HG02610 (cell line): ENCODE data around the gene OSBPL1A.
"Not testable (repeated sequence)": the region's sequence is repeated elsewhere in the genome, so short reads cannot be mapped to it uniquely, and the experiment has no call there.

Source experiments
- ATAC-seq: cut with Tn5 transposase; IDR thresholded peaks from one replicate; pipeline ENCODE4 v1.9.1; 2021; ENCODE audit warnings: mild to moderate bottlenecking, moderate library complexity; ENCODE audit not compliant: unreplicated experiment

Gene OSBPL1A

DNA sequence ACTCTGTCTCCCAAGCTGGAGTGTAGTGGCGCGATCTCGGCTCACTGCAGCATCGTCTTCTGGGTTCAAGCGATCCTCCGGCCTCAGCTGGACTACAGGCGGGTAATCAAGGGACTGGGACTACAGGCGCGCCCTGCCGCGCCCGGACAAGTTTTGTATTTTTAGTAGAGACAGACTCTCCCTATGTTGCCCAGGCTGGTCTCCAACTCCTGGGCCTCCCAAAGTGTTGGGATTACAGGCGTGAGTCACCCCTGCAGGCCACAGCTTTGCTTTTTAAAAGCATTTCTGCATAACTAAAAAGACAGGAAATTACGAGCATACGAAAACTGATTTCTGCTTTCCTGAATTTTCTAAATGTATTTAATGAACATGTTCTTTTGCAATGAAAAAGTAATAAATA, 916 bp upstream of the OSBPL1A start:
- no peak for ATAC-seq

DNA sequence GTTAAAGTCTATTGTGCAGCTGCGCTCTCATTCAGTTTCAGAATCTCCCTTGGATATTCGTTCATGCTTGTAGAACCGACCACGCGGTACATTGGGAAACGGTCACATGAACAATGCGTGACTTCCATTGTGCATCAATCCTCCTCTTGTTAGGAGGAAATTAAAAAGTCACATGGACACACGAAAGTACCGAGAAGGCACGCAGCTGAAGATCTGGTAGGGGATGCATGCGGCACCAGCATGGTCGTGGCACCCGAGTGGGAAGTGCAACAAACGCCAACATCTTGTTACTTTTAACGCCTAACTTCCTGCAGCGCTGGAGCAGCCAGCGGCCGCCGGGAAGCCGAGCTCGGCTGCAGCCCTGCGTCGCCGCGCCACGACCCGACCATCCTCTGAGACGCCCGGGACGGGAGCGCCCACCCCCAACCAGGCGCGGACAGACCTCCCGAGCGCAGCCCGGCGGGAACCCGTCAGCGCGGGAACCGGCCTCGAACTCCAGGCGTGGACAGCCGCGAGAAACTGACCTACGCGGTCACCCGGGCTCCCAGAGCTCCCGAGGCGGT, 412 bp downstream of the OSBPL1A start:
- ATAC-seq: no peak

DNA sequence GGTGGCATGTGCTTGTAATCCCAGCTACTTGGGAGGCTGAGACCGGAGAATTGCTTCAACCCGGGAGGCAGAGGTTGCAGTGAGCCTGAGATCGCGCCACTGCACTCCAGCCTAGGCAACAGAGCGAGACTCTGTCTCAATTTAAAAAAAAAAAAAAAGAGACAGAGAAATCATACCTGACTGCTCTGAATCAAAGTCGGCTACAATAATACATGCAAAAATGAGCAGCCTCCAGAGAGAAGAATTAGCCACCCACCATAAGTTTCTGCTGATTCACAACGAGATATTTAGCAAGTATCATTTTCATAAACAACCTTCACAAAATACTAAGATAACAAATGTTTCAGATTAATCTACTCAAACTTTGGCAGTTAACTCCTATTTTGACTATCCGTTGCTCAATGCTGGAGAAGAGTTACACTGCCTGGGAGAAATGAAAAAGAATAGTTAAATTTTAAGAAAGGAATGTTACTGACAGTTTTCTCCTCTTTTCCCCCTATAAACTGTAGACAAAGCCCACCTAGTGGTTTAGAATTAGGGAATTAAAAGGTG, 1.5 kb downstream of the OSBPL1A start:
- no peak for ATAC-seq

DNA sequence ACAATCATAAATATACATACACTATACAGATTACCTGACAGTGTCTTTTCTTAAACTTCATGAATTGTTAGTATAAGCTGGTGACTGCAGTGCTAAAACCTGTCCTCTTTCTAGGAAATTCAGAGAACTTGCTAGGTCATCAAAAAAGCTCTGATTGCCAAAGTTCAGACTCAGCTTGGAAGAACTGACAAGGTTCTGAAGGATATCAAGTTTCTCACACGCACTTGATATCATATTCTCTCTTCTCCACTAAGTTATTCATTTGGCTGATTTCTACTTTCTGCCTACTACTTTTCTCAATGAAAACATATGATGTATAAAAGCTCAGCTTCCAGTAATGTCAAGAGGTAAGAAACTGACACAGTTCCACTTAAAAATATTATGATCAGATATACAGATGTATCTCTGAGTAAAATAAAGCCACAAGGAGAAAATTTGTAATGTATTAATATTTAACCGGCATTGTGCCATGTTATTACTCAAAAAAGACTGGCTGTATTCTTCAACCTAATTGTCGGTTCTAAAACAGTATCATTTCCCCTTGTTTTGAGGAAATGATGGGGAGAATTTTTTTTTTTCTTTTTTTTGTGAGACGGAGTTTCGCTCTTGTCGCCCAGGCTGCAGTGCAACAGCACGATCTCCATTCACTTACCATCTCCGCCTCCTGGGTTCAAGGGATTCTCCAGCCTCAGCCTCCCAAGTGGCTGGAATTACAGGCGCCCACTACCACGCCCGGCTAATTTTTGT, 2.4 kb downstream of the OSBPL1A start:
- ATAC-seq: no peak

DNA sequence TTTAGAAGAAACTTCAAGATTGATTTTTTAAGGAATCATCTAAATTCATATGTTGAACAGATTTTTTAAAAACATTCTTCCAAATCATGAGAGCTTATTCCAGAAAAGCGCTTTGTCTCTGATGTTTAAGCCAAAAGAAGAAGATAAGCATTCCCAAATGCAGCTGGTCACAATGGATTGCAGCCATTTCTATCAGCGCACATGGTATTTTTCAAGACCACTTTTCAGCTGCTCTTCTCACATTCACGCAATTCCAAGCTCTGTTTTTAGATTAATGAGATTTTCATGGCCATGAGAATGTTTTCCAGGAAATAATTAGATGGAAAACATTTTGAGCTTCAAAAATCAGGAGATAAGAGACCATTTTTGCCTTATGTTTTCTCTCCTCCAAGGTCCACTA, 8.7 kb downstream of the OSBPL1A start:
- no peak for ATAC-seq

DNA sequence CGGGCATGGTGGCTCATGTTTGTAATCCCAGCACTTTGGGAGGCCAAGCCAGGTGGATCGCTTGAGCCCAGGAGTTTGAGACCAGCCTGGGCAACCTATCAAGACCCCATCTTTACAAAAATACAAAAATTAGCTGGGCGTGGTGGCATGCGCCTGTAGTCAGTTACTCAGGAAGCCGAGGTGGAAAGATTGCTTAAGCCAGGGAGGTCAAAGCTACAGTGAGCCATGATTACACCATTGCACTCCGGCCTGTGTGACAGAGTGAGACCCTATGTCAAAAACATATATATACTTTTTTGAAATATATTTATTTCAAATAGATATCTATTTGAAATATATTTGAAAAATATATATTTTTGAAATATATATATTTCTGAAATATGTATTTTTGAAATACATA, 10.9 kb downstream of the OSBPL1A start:
- ATAC-seq: no peak

DNA sequence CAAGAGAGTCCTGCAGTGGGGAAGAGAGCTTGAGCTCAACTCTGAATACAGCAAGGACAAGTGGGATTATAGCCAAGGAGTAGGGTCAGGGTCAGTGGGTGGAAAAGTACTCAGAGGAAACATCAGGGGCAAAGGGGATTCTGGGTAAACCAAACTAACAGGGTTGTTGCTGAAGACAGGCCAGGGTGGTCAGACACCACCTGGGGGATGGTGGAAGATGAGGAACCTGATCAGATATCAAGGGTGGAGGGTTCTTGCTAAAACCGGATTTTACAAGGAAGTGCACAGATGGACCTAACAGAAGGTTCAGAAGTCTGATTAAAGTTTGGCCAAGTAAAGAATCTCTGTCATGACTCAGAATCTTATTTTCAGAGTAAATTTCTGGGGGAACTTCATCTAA, 16.5 kb downstream of the OSBPL1A start:
- ATAC-seq: no peak

DNA sequence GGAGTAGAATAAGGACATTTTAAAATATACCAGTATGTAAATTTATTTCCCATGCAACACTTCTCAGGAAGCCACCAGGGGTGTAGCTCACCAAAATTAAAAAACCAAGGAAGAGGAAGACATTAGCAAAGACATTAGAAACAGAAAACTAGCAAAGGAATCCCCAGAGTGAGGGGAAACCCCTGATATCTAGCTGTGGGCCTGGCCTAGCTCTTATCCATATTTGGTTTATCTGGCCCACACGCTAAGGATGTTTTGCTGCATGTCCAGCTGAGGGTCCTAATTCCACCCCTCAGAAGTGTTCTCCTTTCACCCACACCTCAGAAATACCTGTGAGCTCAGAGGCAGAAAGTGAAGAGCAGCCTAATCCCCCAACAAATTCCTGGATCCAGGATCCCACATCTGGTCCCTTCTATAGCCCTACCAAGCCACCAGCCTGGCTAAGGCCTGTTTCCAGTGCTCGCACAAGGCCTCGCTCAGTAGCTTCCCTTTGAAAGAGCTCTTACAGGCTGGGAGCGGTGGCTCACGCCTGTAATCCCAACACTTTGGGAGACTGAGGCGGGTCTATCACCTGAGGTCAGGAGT, 17.4 kb downstream of the OSBPL1A start:
- ATAC-seq: no peak

DNA sequence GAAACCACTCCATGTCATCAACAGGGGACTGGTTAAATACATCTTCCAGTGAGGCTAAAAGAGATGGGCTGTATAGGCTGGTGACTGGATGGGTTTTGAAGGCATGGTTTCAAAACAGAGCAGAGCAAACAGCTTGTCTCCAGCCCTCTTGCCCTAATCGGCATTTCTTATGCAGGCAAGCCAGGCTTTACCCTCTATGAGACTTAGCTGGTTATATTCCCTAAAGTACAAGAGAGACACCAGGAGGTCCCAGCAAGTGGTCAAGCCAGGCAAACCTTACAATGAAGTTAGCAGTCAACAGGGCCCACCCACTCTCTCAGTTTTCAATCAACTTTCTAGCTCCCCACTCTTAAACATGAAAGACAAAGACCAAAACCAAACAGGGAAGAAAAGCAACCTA, 19.0 kb downstream of the OSBPL1A start:
- ATAC-seq: no peak

DNA sequence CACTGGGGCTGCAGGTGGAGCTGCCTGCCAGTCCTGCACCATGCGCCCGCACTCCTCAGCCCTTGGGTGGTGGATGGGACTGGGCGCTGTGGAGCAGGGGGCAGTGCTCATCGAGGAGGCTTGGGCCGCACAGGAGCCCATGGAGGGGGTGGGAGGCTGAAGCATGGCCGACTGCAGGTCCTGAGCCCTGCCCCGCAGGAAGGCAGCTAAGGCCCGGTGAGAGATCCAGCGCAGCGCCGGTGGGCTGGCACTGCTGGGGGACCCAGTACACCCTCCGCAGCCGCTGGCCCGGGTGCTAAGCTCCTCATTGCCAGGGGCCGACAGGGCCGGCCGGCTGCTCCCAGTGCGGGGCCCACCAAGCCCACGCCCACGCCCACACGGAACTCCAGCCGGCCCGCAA, 21.1 kb downstream of the OSBPL1A start:
- not testable (repeated sequence) for ATAC-seq

DNA sequence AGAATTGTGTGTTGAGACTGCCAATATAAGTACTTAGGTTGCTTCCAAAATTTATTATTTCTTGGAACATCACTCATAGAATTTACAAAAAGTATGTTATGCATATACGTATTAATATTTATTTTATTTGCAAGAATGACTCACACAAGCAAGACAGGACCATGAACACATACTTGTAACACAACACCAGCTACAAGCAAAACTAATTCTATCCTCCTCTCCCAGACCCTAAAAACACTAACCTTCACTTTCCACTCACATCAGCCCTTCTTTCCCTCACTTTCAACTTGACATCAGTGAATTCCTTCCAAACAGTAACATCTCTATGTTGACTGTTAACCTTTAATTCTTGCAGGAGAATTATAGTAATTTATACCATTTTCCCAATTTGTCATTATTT, 24.3 kb downstream of the OSBPL1A start:
- ATAC-seq: no peak

DNA sequence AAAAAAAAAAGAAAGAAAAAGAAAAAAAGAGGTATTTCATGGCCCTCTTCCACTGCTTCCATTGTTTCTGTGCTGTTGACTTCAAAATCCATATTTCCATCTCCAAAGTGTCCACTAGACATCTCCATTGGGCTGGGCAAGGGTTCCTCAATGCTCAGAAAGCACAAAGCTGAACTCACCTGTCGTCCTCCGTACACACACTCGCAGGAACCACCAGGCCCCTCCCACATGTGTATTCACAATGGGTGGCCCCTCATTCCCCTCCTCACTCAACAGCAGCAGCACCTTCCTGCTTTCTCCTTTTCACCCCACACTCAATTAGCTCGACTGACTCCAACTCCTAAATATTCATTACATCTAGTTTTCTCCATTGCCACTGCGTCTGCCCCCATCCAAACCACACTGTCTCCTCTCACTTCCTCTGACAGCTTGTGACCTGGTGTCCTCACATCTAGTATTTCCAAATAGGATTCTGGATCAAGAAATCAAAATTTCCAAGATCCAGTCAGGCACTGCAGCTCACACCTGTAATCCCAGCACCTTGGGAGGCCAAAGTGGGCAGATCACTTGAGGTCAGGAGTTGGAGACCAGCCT, 25.2 kb downstream of the OSBPL1A start:
- ATAC-seq: no peak

DNA sequence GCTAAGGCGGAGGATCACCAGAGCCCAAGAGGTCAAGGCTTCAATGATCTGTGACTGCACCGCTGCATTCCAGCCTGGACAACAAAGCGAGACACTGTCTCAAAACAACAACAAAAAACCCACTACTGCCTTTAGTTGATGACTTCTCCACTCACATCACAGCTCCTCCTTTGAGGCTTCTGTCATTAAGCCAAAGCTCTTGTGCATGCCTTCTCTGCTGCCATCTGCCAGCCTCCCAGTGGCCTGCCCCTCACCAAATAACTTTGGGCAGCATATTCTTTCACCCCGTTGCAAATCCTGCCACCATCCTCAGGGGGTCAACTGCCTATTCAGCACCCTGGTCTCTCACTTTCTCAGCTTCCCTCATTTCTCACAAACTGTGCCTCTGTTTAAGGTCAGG, 27.5 kb downstream of the OSBPL1A start:
- no peak for ATAC-seq

DNA sequence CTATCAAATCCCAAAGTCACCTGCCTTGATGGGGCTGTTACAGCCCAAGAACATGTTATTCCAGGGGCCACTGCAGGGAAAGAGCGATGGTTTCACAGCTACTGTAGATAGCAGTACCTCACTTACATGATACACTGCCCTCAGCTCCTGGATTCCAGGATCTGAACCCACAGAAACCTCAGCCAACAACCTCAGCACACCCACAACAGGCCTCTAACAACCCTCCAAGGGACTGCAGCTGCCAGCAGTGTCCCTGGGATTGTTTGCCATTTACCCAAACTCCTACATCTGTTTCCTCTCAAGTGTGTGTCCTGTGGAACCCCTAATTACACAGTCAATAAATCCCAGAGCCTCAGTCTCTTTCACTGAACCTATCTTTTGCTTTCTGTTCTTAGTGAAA, 28.2 kb downstream of the OSBPL1A start:
- no peak for ATAC-seq

DNA sequence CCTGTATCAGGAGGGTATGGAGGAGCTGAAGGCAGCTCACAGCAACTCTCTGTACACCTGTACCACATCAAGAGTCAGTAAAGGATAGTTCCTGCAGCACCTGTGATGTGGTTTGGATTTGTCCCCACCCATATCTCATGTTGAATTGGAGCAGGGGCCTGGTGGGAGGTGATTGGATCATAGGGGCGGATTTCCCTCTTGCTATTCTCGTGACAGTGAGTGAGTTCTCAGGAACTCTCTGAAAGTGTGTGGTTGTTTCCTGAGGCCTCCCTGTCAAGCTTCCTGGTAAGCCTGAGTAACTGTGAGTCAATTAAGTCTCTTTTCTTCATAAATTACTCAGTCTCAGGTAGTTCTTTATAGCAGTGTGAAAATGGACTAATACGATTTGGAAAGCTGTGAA, 28.9 kb downstream of the OSBPL1A start:
- no peak for ATAC-seq

DNA sequence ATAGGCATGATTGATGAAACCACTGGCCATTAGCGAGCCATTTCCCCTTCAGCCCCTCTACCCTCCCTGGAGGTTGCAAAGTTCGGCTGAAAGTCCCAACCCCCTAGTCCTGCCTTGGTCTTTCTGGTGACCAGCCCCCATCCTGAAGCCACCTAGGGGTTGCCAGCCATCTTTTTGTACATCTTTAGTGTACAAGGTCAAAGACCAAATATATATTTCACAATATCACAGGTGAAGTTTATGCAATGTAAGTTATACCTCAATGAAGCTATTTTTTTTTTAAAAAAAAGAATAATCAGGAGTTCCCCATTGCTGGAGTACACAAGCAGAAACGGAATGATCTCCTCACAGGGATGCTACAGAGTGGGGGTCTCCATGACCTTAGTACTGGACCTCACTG, 31.3 kb downstream of the OSBPL1A start:
- ATAC-seq: no peak

DNA sequence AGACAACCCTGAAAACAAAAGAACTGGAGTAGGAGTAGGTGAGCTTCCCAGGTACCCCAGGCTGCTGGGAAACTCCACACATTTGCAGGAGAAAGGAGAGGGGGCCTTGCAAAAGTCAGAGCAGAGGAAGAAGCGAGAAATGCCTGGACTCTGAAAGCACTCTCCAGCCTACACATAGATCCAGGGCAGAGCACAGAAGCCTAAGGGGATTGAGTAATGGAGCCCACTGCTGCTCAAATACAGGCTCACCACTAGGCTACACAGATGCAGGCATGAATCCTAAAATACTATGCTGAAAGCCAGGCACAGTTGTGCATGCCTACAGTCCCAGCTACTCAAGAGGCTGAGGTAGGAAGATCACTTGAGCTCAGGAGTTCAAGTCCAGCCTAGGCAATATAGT, 33.4 kb downstream of the OSBPL1A start:
- ATAC-seq: no peak

DNA sequence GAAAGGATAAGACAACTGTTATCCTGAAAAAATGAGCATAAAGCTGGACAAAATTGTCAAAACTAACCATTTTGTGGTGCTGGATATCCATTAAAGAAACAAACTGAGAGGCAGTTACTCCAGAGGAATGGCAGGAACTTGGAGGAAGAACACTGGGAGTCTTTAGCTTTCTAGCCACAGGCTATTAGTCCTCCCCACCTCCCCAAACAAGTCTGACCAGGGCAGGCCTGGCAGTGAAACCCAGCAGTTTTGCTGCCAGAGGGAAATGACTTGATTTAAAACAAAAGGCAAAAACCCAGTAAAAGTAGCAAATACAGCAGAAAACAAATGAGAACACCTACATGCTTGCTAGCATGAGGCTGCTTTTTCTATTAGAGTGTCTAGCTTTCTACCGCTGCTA, 34.9 kb downstream of the OSBPL1A start:
- no peak for ATAC-seq

DNA sequence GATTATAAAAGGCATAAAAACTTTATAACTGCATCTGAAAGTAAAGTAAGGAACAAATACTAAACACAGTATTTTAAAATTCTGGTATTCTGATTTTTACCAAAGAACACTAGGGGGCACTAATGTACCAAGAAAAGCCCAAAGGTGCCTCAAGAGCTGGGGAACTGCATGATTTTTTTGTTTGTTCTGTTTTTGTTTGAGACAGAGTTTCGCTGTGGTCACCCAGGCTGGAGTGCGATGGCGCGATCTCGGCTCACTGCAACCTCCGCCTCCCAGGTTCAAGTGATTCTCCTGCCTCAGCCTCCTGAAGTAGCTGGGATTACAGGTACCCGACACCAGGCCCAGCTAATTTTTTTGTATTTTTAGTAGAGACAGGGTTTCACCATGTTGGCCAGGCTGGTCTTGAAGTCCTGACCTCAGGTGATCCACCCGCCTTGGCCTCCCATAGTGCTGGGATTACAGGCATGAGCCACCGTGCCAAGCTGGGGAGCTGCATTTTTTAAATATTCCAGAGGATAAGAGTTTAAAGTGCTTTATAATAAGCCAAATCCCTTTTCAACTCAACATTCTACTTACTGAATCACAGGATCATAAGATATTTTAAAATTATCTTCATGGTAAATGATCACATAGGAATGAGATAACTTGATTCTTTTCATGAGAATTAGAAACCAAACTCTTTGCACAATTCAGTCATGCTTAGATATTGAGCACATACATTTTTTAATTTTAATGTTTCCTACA, 37.7 kb downstream of the OSBPL1A start:
- not testable (repeated sequence) for ATAC-seq

DNA sequence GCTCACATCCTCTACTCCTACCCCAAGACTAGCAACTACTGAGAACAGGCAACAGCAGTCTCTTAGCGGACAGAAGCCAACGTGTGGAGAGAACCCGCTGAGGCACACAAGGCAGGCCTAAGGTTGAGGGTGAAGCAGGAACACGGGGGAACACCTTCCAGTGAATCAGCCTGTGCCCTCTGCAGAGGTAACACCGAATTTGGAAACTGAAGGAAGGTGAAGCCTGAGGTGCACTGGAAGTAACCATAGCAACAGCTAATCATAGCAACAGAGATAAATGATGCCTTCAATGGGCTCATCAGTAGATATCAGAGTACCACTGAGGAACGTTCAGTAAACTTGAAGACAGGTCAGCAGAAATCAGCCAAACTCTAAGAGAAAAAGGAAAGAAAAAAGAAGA, 43.3 kb downstream of the OSBPL1A start:
- no peak for ATAC-seq

DNA sequence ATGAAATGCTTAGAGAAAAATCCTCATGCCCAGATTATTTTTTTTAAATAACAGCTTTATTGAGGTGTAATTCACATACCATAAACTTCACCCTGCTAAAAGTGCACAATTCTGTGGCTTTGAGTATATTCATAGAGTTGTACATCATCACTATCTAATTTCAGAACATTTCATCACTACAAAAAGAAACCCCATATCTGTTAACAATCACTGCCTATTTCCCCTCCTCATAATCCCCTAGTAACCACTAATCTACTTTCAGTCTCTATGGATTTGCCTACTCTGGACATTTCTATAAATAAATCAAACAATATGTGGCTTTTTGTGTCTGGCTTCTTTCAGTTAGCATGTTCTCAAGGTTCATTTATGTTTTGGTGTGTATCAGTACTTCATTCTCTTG, 51.4 kb downstream of the OSBPL1A start:
- no peak for ATAC-seq
